ENCODE results near the gene FAM168A. TPM values are rescaled to one million over a fixed set of nuclear protein-coding genes. Genes with fewer than 3 reads are reported as not detected.

FAM168A gene
- total and polyA plus RNA-seq, 3 donors from 2014 or later = 20.1 to 30.2 (median 29.8) TPM

DNA sequence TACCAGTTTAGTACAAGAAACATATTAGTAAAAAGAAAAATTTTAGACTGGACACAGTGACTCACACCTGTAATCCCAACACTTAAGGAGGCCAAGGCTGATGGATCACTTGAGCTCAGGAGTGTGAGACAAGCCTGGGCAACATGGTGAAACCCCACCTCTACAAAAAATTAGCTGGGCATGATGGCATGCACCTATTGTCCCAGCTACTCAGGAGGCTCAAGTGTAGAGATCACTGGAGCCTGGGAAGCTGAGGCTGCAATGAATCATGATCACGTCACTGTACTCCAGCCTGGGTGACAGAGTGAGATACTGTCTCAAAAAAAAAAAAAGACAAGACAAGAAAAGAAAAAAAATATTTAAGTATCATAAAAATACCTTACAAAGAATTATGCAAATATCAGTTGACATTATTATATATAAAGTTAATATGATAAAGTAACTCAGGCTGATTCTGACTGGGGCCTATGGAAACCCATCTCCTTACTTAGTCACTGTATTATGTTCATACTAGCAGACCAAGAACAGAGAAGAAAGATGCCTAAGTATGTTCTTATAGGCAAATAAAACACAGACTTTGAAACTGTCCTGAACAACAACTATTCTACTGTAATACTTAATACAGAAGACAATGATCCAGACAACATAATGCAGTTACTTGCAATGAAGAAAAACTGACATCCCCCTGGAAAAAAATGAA, 27.3 kb downstream of the FAM168A start:
- no peak for DNase-seq
- WGBS, 2 donors = 91 to 100% methylated on average over 1 of the region's 1 CpG
- no peak overlapping the region for H3K27ac ChIP-seq
- TF ChIP-seq POLR2A (IDR thresholded peaks at IDR 0.05) = no peak
- TF ChIP-seq, protein P1, sequence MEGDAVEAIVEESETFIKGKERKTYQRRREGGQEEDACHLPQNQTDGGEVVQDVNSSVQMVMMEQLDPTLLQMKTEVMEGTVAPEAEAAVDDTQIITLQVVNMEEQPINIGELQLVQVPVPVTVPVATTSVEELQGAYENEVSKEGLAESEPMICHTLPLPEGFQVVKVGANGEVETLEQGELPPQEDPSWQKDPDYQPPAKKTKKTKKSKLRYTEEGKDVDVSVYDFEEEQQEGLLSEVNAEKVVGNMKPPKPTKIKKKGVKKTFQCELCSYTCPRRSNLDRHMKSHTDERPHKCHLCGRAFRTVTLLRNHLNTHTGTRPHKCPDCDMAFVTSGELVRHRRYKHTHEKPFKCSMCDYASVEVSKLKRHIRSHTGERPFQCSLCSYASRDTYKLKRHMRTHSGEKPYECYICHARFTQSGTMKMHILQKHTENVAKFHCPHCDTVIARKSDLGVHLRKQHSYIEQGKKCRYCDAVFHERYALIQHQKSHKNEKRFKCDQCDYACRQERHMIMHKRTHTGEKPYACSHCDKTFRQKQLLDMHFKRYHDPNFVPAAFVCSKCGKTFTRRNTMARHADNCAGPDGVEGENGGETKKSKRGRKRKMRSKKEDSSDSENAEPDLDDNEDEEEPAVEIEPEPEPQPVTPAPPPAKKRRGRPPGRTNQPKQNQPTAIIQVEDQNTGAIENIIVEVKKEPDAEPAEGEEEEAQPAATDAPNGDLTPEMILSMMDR (IDR thresholded peaks at IDR 0.05) = no peak
- intact Hi-C loops (cut with DNase I; ENCODE audit: low total_unique reads) = no loop called here
- no peaks in the 10 kb centered on the region for H3K27me3 ChIP-seq
- H3K36me3 ChIP-seq (ENCODE audit: low read depth, missing control alignments) = no peaks in the 10 kb centered on the region
- no peaks in the 10 kb centered on the region for H3K9me3 ChIP-seq
- H3K4me3 ChIP-seq = no peak overlapping the region
- no peaks in the 10 kb centered on the region for H3K4me1 ChIP-seq

DNA sequence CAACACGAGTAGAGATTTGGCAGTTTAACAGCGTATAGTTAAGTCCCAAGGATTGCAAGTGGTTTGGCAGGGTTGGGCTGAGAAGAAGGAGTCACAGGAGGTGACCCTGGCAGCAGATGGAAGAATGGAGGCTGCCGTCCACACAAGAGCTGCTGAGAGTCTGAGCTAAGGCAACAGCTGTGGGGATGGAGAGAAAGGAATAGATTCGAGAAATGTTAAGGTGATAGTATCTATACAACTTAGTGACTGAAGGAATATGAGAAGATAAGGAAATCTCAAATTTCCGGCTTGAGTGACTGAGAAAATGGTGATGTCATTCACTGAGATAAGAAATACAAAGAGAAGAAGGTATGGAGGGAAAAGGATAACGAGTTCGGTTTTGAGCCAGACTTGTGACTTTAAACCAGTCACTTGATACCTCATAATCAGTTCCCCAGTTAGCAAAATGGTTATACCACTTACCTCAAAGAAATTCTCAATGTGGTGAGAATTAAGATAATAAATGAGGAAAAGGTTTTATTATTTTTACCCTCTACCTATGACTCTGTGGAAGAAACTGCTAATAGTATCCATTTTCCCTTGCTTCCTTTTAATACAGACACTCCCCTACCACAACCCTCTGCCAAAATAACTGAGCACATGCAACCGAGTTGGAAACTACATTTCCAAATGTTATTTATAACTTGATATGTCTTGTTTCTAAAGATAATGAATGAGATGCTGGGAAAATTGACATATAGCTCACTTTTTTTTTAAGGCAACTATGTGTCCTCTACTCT, 30.7 kb downstream of the FAM168A start:
- Histone ChIP-seq H3K27me3 (no peaks in the 10 kb centered on the region), H3K36me3 (ENCODE audit: low read depth, missing control alignments) (no peaks in the 10 kb centered on the region), H3K9me3 (no peaks in the 10 kb centered on the region), H3K4me3 (no peak overlapping the region), H3K27ac (no peak overlapping the region), H3K4me1 (no peaks in the 10 kb centered on the region)
- DNase-seq = no peak
- TF ChIP-seq POLR2A (IDR thresholded peaks at IDR 0.05) = no peak
- TF ChIP-seq, protein P1 (IDR thresholded peaks at IDR 0.05) = no peak
- intact Hi-C loops (cut with DNase I; ENCODE audit: low total_unique reads) = no loop called here
- 68 to 71% methylated on average over 8 of the region's 8 CpGs for WGBS, 2 donors

DNA sequence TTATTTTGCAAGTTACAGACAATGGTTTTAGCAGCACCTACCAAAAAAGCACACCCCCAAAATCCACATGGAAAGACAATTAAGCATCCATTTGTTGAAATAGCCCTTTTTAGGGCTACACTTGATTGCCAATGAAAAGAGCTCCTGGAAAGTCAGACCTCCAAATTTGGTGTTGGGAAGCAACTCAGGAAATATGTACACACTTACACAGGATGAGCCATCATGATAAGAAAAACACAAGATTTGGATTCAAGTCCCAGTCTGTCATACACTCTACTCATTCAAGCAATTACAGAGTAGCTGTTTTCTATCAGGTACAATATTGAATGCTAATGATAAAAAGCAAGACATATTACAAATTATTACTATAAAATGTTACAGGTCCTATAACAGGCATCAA, 31.5 kb downstream of the FAM168A start:
- Histone ChIP-seq H3K27ac (no peak overlapping the region), H3K36me3 (ENCODE audit: low read depth, missing control alignments) (no peaks in the 10 kb centered on the region), H3K4me3 (no peak overlapping the region), H3K27me3 (no peaks in the 10 kb centered on the region), H3K9me3 (no peaks in the 10 kb centered on the region), H3K4me1 (no peaks in the 10 kb centered on the region)
- no peak for TF ChIP-seq POLR2A (IDR thresholded peaks at IDR 0.05)
- TF ChIP-seq, protein P1 (IDR thresholded peaks at IDR 0.05) = no peak
- DNase-seq = no peak
- intact Hi-C loops (cut with DNase I; ENCODE audit: low total_unique reads) = no loop called here

DNA sequence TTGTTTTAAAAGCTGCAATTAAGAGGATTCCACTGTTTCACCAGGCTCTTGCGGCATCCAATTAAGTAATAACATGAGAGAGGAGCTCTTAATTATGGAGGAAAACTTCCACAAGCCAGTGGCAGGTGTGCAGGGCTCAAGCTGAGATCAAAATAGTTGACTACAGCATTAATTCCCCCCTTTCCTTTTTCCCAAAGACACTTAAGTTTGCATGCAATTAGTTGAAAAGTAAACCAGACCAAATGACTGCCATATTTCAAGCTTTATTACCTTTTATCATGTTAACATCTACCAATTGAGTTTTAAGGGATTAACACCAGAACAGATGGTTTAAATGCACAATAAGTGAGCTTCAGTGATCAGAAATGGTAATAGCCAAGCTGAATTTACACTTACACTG, 32.1 kb downstream of the FAM168A start:
- Histone ChIP-seq H3K4me3 (no peak overlapping the region), H3K36me3 (ENCODE audit: low read depth, missing control alignments) (no peaks in the 10 kb centered on the region), H3K27me3 (no peaks in the 10 kb centered on the region), H3K9me3 (no peaks in the 10 kb centered on the region), H3K27ac (no peak overlapping the region), H3K4me1 (no peaks in the 10 kb centered on the region)
- DNase-seq = no peak
- intact Hi-C loops (cut with DNase I; ENCODE audit: low total_unique reads) = no loop called here
- 31 to 46% methylated on average over 1 of the region's 1 CpG for WGBS, 2 donors
- no peak for TF ChIP-seq POLR2A (IDR thresholded peaks at IDR 0.05)
- TF ChIP-seq, protein P1 (IDR thresholded peaks at IDR 0.05) = no peak
